Measurements from ENCODE around the gene JADE2. TPM values are rescaled to one million over a fixed set of nuclear protein-coding genes. Genes with fewer than 3 reads are reported as not detected.

JADE2 gene
- total and polyA plus RNA-seq, 2 of the 8 experiments (the other 6 are each of a cell fraction or from before 2014, with no cell fraction given) = 19.2 to 55.8 TPM

Small RNA genes lying within 50 kb of the gene (small RNA-seq; reads per million reads assigned to genes)
- gene RN7SL541P (ENCODE audit: insufficient read depth) = not detected
- gene RNU6-456P (ENCODE audit: insufficient read depth) = not detected

Other genes starting within 250 kb of the JADE2 start
- 1.4 and 1.7 TPM in 2 replicates for gene CDKL3, start 158.5 kb upstream of the JADE2 start, total RNA-seq (2021; fragmentation: NEBNext Ultra II Directional; extraction: Animal tissue kit (Norgen Biotek cat#: 25700))
- gene CDKL3, start 158.5 kb upstream of the JADE2 start, polyA plus RNA-seq (2011; rRNA removed) = 0.49 and 0.77 TPM in 2 replicates
- gene UBE2B, start 154.1 kb upstream of the JADE2 start, total RNA-seq (2021; fragmentation: NEBNext Ultra II Directional; extraction: Animal tissue kit (Norgen Biotek cat#: 25700)) = 40.3 and 46.8 TPM in 2 replicates
- gene UBE2B, start 154.1 kb upstream of the JADE2 start, polyA plus RNA-seq (2011; rRNA removed) = 8.1 and 15.9 TPM in 2 replicates
- gene CDKN2AIPNL, start 113.8 kb upstream of the JADE2 start, total RNA-seq (2021; fragmentation: NEBNext Ultra II Directional; extraction: Animal tissue kit (Norgen Biotek cat#: 25700)) = 54.3 and 56.3 TPM in 2 replicates
- 31.2 and 40.0 TPM in 2 replicates for gene CDKN2AIPNL, start 113.8 kb upstream of the JADE2 start, polyA plus RNA-seq (2011; rRNA removed)
- gene SAR1B, start 107.2 kb downstream of the JADE2 start, total RNA-seq (2021; fragmentation: NEBNext Ultra II Directional; extraction: Animal tissue kit (Norgen Biotek cat#: 25700)) = 36.3 and 37.5 TPM in 2 replicates
- gene SAR1B, start 107.2 kb downstream of the JADE2 start, polyA plus RNA-seq (2011; rRNA removed) = 7.1 and 9.1 TPM in 2 replicates
- gene SEC24A, start 123.1 kb downstream of the JADE2 start, total RNA-seq (2021; fragmentation: NEBNext Ultra II Directional; extraction: Animal tissue kit (Norgen Biotek cat#: 25700)) = 31.0 and 33.7 TPM in 2 replicates
- gene SEC24A, start 123.1 kb downstream of the JADE2 start, polyA plus RNA-seq (2011; rRNA removed) = 14.7 and 18.8 TPM in 2 replicates
- 42.0 and 42.8 TPM in 2 replicates for gene CAMLG, start 212.9 kb downstream of the JADE2 start, total RNA-seq (2021; fragmentation: NEBNext Ultra II Directional; extraction: Animal tissue kit (Norgen Biotek cat#: 25700))
- gene CAMLG, start 212.9 kb downstream of the JADE2 start, polyA plus RNA-seq (2011; rRNA removed) = 10.8 and 12.3 TPM in 2 replicates
- 100.0 and 110 TPM in 2 replicates for gene DDX46, start 233.1 kb downstream of the JADE2 start, total RNA-seq (2021; fragmentation: NEBNext Ultra II Directional; extraction: Animal tissue kit (Norgen Biotek cat#: 25700))
- 17.2 and 22.6 TPM in 2 replicates for gene DDX46, start 233.1 kb downstream of the JADE2 start, polyA plus RNA-seq (2011; rRNA removed)

All from H1 (cell line).